ENCODE results near the gene PIK3AP1. TPM values are rescaled to one million over a fixed set of nuclear protein-coding genes. Genes with fewer than 3 reads are reported as not detected.

PIK3AP1 gene
- total RNA-seq, 1 experiment from 2014 or later: 1.7 TPM

- ChIA-PET CTCF (no interaction called here), POLR2A (ENCODE audit: unreplicated experiment) (no interaction called here)
- DNase-seq: no peak
- intact Hi-C loops (cut with micrococcal nuclease; ENCODE audit: unreplicated experiment): no loop called here
- Histone ChIP-seq H3K4me3 (no peak overlapping the region), H3K27ac (no peak overlapping the region), H3F3A (ENCODE audit: insufficient read depth, low read depth) (no peaks in the 10 kb centered on the region), H3K9me3 (ENCODE audit: insufficient read depth, low read depth) (no peaks in the 10 kb centered on the region), H3K36me3 (ENCODE audit: low read depth) (no peaks in the 10 kb centered on the region), H2AFZ (no peak overlapping the region), H3K4me1 (replicated peaks; ENCODE audit: insufficient read depth) (no peaks in the 10 kb centered on the region), H4K20me1 (ENCODE audit: insufficient read depth) (peaks cover 8% of the 10 kb centered on the region; the same call in 1 of the 2 replicates), H3K4me2 (no peak overlapping the region), H3K27me3 (ENCODE audit: insufficient read depth, low read depth) (no peaks in the 10 kb centered on the region), H3K79me2 (ENCODE audit: low read depth) (no peaks in the 10 kb centered on the region), H3K9me2 (ENCODE audit: insufficient read depth) (no peaks in the 10 kb centered on the region)
- TF ChIP-seq CTCF (conservative IDR thresholded peaks at IDR 0.05): no peak
- TF ChIP-seq EZH2 (IDR thresholded peaks at IDR 0.05; ENCODE audit: low read depth): no peak
- BruUV-seq (replicated peaks): no TSS peak
These were observed 159.8 kb downstream of the PIK3AP1 start for GRCh38 chr10:96560489-96560888.

- H3K79me2 ChIP-seq (ENCODE audit: low read depth): no peaks in the 10 kb centered on the region
These were observed 164.3 kb downstream of the PIK3AP1 start for GRCh38 chr10:96556003-96556402.

GRCh38 chr10:96555330-96555729 lies 165.0 kb downstream of the PIK3AP1 start:
- H2AFZ ChIP-seq: no peak overlapping the region
- H3K4me2 ChIP-seq: no peak overlapping the region
- DNase-seq: no peak
- H3K27ac ChIP-seq: no peak overlapping the region
- H3K4me3 ChIP-seq: no peak overlapping the region
- 0 out of 2 replicates have a peak, but pooled peaks cover 3% of the 10 kb centered on the region for H3K36me3 ChIP-seq (ENCODE audit: low read depth)
- TF ChIP-seq EZH2 (IDR thresholded peaks at IDR 0.05; ENCODE audit: low read depth) (no peak), CTCF (conservative IDR thresholded peaks at IDR 0.05) (no peak)
- H3K4me1 ChIP-seq (replicated peaks; ENCODE audit: insufficient read depth): no peaks in the 10 kb centered on the region
- H3K9me2 ChIP-seq (ENCODE audit: insufficient read depth): no peaks in the 10 kb centered on the region
- ChIA-PET CTCF (no interaction called here), POLR2A (ENCODE audit: unreplicated experiment) (no interaction called here)
- H3K79me2 ChIP-seq (ENCODE audit: low read depth): no peaks in the 10 kb centered on the region
- H3K27me3 ChIP-seq (ENCODE audit: insufficient read depth, low read depth): no peaks in the 10 kb centered on the region
- BruUV-seq (replicated peaks): no TSS peak
- intact Hi-C loops (cut with micrococcal nuclease; ENCODE audit: unreplicated experiment): no loop called here
- H3F3A ChIP-seq (ENCODE audit: insufficient read depth, low read depth): no peaks in the 10 kb centered on the region
- H3K9me3 ChIP-seq (ENCODE audit: insufficient read depth, low read depth): no peaks in the 10 kb centered on the region
- H4K20me1 ChIP-seq (ENCODE audit: insufficient read depth): no peaks in the 10 kb centered on the region; the same call in 1 of the 2 replicates

More at GRCh38 chr10:96556003-96556402, 164.3 kb downstream of the PIK3AP1 start:
- TF ChIP-seq CTCF (conservative IDR thresholded peaks at IDR 0.05) (peak; percentile 45; the same call in 1 of the 2 replicates), EZH2 (IDR thresholded peaks at IDR 0.05; ENCODE audit: low read depth) (no peak)
- H3K27me3 ChIP-seq (ENCODE audit: insufficient read depth, low read depth): no peaks in the 10 kb centered on the region
- 0 out of 2 replicates have a peak, but pooled peaks cover 3% of the 10 kb centered on the region for H3K36me3 ChIP-seq (ENCODE audit: low read depth)
- no peak for DNase-seq
- H3K9me2 ChIP-seq (ENCODE audit: insufficient read depth): no peaks in the 10 kb centered on the region
- no peaks in the 10 kb centered on the region for H3K9me3 ChIP-seq (ENCODE audit: insufficient read depth, low read depth)
- no peak overlapping the region for H2AFZ ChIP-seq
- H3F3A ChIP-seq (ENCODE audit: insufficient read depth, low read depth): no peaks in the 10 kb centered on the region
- intact Hi-C loops (cut with micrococcal nuclease; ENCODE audit: unreplicated experiment): no loop called here
- no peak overlapping the region for H3K4me2 ChIP-seq
- no peaks in the 10 kb centered on the region for H3K4me1 ChIP-seq (replicated peaks; ENCODE audit: insufficient read depth)
- no TSS peak for BruUV-seq (replicated peaks)
- no peaks in the 10 kb centered on the region; the same call in 1 of the 2 replicates for H4K20me1 ChIP-seq (ENCODE audit: insufficient read depth)
- H3K4me3 ChIP-seq: no peak overlapping the region
- ChIA-PET POLR2A (ENCODE audit: unreplicated experiment) (no interaction called here), CTCF (interaction anchor here (0.5 kb wide), 1 partner anchor 175 kb away, joined by 15 read pairs; no protein-coding TSS in a partner anchor)
- no peak overlapping the region for H3K27ac ChIP-seq
